ENCODE results near the gene RAPH1.

DNA sequence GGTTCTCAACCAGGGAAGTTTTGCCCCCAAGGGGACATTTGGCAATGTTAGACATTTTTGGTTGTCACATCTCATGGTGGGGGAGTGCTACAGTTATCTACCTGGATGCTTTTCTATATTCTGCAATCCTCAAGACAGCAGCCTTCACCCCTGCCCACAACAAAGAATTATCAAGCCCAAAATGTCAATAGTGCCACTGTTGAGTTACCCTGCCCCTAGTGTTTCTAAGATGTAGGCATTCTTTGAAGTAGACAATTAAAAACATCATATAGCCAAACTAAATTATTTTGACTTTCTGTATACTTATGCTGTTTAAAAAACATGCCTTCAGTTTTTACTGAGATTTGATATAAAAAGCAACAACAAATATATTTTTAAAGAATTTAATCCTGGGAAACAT is 158.9 kb downstream of the RAPH1 start:
- TF ChIP-seq EZH2 (IDR thresholded peaks at IDR 0.05; ENCODE audit: low read length), result no peak
- no peak for TF ChIP-seq CTCF (optimal IDR thresholded peaks at IDR 0.05 in 1 of 3, IDR thresholded peaks at IDR 0.05 in 1 of 3, conservative IDR thresholded peaks at IDR 0.05 in 1 of 3; ENCODE audit: extremely low read depth in 1 of 3, insufficient read depth in 2 of 3, low read length in 3 of 3)
